ENCODE measurements around the gene AP1M1.

DNA sequence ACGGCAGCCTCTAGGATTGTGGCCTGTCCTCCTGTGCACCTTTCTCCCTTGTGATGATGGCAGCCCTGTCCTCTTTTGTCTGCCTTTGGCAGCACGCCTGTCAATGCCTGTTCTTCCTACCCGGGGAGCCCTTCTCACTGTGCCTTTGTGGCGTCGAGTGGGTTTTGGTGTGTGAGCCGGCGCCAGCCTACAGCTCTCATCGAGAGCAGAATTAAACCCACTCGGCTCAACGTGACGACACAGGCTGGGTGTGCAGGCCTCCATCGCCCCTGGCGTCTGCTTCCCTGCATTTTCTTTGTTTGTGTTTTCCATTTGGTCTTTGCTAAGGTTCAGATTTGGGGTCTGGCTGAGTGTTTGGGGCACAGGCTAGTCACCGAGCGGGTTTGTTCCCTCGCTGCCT is 34.4 kb downstream of the AP1M1 start:
- TF ChIP-seq, protein P1, sequence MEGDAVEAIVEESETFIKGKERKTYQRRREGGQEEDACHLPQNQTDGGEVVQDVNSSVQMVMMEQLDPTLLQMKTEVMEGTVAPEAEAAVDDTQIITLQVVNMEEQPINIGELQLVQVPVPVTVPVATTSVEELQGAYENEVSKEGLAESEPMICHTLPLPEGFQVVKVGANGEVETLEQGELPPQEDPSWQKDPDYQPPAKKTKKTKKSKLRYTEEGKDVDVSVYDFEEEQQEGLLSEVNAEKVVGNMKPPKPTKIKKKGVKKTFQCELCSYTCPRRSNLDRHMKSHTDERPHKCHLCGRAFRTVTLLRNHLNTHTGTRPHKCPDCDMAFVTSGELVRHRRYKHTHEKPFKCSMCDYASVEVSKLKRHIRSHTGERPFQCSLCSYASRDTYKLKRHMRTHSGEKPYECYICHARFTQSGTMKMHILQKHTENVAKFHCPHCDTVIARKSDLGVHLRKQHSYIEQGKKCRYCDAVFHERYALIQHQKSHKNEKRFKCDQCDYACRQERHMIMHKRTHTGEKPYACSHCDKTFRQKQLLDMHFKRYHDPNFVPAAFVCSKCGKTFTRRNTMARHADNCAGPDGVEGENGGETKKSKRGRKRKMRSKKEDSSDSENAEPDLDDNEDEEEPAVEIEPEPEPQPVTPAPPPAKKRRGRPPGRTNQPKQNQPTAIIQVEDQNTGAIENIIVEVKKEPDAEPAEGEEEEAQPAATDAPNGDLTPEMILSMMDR (IDR thresholded peaks at IDR 0.05): no peak
- no peak for TF ChIP-seq POLR2A (IDR thresholded peaks at IDR 0.05)

Data from heart left ventricle (tissue), 13 donors.